ENCODE measurements around the gene XRRA1.

XRRA1 gene

DNA sequence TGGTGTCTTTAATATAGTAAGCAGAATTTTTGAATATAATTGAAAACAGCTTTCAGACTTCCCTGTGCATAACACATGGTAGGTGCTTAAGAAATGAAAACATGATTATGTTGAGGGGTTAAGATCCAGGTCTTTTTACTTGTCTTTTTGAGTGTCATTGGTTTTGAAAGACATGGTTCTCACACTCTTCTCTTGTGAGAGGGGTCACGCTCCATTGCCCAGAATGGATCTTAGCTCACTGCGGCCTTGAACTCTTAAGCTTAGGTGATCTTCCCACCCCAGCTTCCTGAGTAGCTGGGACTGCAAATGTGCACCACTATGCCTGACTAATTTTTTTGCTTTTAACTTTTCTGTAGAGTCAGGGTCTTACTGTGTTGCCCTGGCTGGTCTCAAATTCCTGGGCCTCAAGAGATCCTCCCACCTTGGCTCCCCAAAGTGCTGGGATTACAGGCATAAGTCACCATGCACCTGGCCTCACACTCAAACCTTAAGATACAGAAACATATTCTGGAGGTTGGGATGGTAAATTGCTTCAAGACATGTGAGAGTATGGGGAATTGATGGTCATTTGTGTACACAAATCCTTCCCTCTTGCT, 1.6 kb upstream of the XRRA1 start:
- DNase-seq = no peak

DNA sequence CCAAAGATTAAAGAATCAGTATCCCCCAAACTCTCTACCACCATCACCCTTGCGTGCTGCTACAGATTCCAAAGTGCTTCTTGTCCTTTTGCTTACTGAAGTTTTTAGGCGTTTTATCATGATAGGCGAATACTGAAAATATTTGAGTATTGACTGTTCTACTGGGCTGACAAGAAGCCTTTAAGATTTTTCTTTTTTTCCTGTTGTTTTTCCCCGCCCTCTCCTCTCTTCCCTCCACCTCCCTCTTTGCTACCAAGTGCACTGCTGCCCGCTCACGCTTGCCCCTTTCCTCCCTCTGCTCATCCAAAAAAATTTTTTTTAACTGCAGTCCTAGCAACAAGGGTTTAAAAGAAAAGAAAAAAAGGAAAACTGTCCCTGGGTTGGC, 854 bp upstream of the XRRA1 start:
- no peak for DNase-seq

DNA sequence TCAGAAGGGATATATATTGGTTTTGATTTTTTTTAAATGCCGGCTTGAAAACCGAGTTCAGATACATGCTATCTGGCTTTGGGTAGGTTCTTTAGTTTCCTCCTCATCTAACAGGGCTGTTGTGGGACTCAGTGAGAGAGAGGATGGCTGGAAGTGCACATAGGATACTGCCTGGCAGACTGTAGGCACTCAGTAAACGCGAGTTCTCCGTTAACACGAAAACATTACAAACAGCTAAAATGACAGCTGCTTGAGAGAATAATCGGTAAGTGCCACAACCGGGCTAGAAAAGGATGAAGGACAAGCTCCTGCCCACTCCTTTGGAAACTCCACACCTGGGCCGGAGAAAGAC, 369 bp downstream of the XRRA1 start:
- DNase-seq = no peak

DNA sequence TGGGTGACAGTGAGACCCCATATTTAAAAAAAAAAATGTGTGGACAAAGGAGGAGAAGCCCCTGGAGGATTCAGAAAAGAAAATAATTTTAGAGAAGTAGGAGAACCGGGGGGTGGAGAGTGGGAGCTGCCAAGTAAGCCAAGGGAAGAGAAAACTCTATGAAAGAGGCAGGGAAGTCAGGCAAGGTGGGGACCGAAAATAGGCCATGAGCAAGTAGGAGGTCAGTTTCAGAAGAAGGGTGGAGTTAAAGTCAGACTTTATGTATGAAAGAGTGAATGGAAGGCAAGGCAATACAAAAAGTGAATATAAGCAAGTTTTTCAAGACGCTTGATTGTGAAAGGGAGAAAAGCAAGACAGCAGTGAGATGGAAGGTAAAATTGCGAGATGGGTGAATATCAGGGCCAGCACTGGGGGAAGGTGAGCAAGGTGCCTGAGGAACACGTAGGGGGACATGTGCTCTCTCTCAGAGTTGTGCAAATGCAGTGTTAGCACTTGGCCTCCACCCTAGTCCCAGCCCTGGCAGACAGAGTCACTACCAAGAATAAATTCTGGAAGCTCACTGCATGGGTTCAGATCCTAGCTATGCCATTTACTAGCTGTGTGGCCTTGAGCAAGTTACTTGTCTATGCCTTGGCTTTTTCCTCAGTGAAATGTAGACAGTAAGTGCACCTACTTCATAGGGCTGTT, 6.7 kb downstream of the XRRA1 start:
- no peak for DNase-seq

DNA sequence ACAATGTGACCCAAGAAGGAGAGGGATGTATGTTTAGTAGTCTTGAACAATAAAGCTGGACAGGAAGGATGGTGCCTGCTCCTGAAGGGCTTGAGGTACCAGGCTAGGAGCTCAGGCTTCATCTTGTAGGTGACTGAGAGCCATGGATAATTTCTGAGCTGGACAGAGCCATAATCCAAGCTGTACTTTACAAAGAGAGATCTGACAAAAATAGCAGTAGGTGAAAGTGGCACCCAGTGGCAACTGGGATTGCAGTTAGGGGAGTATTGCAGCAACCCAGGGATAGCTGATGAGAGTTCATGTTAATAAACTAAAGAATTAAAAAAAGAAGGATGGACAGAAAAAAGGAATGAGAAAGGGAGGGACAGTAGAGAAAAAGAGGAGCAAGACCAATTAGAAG, 7.4 kb downstream of the XRRA1 start:
- no peak for DNase-seq

DNA sequence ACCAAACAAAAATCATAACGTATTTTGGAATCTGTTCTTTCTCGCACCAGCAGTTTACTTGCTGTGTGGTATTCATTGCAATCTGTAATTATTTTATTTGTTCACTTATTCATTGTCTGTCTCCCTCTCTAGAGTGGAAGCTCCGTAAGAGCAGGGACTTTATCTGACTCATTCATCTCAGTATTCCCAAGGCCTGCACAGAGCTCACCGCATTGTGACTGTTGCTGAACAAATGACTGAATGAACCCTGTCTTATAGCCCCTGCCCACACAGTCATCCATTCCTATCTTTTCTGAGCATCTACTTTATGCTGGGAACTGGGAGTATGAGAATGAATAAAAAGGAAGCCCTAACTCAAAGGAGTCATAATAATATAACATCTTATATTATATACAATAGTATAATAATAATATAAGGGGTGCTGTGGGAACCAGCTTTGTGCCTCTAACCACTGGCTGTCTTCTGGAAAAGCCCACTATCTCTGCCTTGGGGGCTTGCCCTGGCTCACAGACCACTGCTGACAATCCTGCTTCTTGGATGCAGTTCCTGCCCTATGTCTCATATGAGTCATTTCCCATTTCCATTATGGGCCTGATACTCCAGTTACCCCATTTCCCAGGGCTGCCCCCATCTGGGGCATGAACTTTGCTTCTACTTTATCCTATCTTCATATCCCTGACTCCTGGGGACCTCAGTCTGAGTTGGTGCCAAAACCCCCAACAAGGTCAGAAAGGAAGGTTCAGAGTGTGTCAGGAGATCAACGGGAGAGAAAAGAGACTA, 11.0 kb downstream of the XRRA1 start:
- DNase-seq = peak; percentile 57

DNA sequence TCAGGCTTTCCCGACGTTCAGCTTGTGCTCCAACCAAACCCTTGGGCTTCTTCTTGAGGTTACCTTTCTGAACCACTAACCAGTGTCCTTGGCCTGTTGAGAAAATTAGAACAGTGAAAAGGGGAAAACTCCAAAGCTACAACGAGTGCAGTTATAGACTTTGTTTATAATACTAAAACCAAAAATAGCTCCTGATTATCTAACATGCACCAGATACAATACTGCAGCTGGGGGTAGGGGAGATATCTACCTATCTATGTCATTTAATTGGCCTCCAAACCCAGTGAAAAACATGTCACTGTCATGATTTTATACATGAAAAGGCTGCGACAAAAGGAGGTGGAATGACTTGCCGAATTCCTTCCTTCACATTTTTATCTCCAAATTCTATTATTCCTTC, 11.9 kb downstream of the XRRA1 start:
- DNase-seq = no peak

DNA sequence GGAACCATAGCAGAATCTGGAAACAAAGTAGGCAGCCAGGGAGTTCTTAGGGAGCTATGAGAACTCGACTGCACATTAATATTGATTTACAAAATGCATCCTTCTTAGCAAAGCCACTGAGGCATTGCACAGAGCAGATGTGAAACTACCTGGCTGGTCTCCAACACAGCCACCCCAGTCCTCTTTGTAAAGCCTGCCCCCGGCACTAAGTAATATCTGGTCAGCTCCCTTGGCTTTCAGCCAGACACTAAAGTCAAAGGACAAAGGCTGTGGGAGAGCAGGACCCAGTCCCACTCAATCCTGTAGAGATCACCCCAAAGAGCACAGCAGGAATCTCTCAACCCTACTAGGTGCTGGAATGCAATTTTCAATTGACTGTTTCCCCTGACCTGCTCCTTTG, 12.8 kb downstream of the XRRA1 start:
- DNase-seq = no peak

DNA sequence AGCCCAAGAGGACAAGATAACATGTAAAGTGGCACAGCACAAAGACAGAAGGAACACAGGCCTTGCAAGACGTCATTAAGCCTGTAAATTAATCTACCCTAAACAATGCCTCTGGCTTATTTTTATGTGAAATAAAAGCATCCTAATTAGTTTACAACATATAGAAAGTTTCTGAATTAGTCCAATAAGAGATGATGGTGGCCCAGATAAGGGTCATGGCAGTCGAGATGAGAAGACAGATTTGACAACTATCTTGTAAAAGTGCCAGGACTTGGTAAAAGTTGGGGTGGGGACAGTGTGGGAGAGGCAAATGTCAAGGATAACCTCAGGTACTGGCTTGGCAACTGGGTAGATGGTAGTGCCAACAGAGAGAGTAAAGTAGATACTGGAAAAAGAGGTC, 13.6 kb downstream of the XRRA1 start:
- no peak for DNase-seq

DNA sequence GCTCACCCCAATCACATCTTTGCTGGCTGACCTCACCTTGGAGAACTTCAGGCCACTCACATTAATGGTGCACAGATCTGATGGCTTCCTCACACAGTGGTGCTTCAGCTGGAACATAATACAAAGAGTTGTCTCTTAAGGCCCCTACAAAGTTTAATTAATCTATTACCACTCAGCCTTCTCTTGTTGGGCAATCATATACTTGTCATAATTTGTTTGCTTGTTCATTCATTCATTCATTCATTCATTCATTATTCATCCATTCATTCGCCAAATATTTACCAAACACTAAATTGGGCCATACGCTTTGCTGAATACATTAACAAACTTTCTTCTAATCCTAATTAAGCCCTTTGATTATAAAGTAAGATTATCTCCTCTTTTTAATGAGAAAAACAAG, 15.1 kb downstream of the XRRA1 start:
- DNase-seq = no peak

DNA sequence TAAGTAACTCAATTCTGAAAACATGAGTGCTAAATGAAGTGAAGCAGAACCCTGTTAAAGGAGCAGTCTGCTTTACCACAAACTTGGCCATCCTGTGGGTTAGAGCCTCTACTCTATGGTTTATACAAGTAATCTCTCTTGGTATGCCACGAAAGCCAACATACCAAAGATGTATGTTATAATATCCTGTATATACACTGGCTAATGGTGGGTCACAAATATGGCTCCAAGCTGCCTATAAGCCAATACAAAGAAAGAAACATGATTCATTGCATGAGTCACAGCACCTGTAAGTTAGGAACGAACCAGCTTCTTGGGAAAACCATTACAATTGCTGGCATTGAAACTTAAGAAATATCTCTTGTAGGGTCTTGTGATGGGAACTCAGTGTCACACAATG, 16.1 kb downstream of the XRRA1 start:
- DNase-seq = peak; percentile 75

DNA sequence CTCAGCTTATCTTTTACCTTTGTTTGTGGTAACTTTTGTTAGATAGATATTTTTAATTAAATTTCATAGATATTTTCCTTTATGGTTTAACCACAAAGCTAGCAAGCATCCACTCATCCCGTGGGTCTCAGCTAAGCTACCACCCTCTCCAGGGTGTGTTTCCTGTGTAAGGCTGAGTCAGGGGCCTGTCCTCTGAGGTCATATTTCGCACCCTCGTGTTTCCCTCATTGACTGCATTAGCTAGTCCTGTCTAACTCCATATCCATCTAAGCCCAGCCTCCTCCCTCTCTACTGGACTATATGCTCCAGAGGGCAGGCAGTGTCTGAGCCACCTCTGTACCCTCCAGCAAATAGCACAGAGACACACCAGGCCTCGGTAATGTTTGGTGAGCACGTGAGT, 16.7 kb downstream of the XRRA1 start:
- DNase-seq = peak; percentile 53

DNA sequence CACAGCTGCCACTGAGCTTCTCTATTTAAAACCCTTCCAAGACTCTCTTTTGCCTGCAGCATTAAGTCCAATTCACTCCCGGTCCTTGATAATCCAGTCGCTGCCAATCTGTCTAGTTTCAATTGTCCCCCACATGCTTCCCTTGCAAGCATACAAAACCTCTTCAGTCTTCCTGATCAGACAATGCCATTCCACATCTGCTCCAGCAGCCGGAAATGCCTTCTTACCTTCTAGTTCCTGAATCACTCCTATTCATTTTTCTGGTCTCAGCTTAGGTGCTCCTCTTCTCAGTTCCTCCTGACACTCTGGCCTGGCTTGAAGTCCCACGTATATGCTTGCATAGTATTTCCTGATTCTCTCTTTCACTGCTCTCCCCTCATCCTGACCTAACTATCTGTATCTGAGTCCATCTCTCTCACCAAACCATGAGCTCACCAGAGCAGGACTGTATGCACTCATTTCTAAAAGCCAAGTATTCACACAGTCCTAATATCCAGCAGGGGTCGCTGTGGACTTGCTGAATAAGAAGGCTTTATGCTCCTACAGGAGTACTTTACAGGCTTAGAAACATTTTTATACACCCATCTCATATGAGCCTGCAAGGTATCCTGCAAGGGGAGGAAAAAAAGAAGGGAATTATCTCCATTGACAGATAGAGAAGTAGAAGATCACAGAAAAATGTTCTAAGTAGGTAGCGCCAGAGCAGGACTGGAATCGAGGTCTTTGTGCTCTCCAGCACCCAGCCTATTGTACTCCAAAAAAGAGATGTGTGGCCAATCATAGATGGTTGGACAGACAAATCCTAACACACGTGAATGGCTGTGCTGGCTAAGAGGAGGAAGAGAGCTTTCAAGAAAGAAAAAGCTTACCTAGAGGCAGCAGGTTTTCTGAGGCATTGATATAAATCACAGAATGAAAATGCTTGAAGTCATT, 19.2 kb downstream of the XRRA1 start:
- peak; percentile 63 for DNase-seq

DNA sequence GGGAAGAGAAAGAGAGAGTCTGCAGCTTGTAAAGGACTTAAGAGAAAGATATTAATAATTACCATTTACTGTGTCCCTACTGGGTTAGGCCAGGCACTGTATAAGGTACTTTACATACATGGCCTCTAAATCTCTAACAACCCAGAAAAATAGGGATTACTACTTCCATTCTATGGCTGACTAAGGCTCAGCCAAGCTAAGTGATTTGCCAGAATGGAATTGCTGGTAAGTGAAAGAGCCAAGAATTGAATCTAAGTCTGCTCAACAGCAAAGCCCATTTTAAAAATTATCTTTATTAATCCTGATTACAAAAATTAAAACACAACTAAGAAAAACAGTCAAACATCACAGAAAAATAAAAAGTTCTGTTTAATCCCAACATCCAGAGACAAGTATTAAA, 21.4 kb downstream of the XRRA1 start:
- DNase-seq = no peak

DNA sequence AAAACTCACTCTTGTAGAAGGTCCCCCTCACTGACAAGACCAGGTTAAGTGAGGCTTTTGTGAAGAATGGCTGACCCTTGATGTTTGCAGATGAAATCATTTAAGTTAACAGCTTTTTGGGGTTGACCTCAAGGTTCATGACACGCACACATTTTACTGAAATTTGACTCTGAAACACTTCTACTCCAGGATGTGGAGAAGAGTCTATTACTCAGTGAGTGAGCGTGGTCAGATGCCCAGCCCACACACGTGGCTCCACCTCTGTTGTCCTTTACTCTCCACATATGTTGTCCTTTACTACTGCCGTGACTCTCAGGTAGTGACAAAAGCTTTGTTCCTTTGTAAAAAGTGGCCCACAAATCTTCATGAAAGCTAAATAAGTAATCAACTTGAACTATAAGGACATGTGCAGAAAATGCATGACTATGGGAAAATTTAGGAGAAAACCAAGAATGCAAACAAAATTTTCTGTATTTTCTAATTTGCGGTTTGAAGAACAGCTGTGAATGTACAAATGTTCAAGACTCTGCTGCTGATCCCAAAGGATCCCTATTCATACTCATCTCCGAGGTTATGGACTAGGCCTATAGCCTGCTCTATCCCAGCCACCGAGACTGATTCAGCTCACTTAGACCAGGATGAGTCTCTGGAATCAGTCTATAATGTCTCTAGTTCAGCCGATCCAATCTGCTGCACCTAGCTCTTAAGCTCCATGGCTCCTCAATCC, 22.4 kb downstream of the XRRA1 start:
- DNase-seq = no peak

DNA sequence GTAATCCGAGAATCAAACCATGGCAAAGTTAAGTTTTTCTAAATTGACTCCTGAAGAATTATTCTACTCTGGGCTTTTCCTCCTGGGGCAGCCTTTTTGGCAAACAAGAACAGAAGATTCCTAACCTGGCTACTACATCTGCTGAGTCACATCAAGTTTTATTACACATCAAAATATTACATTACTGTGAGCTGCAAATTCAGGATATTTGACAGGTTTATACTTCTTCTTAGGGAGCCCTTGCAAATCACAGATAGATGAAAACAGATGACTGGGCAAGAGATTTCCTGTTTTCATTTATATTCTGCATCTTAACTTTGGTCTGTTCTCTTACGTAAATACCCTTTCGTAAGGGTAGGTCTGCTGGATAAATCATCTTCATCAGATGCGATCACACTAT, 23.6 kb downstream of the XRRA1 start:
- DNase-seq = no peak

DNA sequence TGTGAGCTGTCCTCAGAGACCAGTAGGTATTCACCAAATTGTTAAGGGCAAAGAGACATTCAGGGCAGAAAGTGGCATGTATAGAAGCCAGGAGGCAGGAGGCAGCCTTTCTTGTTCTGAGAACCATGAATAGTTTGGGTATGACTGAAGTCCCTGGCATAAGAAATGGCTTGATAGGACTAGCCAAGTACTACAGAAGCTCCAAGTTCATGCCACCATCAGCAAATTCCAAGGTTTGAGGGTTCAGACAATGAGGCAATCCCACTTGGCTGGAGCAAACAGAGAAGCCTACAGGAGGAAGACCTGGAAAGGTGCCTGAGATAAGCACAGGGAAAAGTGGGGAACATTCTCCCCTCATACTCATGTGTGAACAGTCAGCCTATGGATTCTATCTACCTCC, 25.8 kb downstream of the XRRA1 start:
- DNase-seq = no peak

DNA sequence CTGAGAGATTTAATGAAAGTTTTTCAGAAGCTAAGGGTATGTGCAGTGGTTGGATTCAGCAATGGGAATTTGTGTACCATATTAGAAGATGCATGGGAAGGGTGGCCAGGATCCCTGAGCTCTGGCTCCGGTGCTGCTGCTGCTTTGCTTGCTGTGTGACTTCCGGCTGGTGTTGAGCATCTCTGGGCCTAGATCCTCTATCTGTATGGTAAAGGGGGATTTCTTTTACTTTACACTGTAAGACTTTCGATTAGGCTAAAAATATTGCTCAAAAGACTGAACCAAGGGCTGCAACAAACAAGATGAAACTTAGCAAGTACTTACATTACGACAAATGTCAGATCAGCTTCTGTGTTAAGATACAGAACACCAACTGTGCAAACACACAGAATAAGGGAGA, 39.1 kb downstream of the XRRA1 start:
- no peak for DNase-seq

DNA sequence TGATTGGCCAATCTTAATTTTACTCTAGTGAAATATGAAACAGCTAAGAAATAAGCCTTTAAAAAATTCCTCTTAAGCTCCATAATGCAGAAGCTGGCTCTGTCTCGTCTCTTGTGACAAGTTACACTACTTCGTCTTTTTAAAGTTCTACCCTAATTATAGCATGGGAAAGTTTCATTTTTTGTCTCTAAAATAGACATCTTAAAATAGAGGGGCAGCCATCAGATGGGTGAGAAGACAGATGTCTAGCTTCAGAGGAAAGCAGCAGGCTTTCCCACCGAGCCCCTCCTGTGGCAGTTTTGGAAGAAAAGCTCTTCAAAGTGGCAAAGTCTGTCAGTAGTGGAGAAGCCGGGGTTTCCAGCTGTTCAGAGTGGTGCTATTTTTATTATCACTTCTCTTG, 39.5 kb downstream of the XRRA1 start:
- DNase-seq = no peak

DNA sequence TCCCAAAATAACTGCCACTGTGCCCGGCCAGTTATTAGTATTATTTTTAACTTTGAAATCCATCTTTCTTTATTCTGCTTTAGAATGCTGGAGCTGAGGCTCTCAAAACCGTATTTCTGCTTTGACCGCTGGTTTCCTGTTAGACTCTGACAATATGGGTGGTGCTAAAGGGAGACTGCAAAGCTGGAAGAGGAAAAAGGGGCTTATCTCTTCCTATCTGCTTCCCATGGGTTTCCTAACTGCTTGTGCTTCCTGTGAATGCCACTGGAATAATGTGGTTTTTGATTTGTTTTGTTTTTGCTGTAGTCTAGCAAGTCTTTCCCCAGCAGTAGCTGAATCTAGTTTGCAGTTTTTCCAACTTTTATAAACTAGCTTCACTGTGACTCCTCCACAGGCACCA, 43.6 kb downstream of the XRRA1 start:
- no peak for DNase-seq

DNA sequence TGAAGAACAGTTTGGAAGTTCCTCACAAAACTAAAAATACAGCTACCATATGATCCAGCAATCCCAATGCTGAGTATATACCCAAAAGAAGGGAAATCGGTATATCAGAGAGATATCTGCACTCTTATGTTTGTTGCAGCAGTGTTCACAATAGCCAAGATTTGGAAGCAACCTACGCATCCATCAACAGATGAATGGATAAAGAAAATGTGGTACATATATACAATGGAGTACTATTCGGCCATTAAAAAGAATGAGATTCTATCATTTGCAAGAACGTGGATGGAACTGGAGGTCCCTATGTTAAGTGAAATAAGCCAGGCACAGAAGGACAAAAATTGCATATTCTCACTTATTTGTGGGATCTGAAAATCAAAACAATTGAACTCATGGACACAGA, 46.5 kb downstream of the XRRA1 start:
- no peak for DNase-seq

DNA sequence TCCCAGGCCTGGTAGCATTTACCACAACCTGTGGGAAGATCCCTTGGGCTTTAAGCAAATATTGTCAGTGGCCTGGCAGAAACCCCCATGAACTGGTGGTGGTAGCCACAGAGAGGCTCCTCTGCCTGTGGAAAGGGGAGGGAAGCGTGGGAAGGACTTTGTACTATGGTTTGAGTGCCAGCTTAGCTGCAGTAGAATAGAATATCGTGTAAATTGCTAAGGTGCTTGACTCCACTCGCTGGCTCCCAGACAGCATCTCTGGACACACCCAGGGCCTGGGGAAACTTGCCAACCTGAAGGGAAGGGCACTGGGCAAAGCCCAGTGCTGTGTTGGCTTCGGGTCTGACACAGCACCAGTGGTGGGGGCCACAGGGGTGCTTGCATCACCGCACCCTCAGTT, 52.6 kb downstream of the XRRA1 start:
- DNase-seq = no peak

Measured in NCI-H226 (cell line).